GM21737 (cell line): ENCODE results near the gene PPP1R27.
"Not testable (repeated sequence)": the region's sequence is repeated elsewhere in the genome, so short reads cannot be mapped to it uniquely, and the experiment has no call there.

ENCODE experiments used
- ATAC-seq: cut with Tn5 transposase; IDR thresholded peaks from one replicate; pipeline ENCODE4 v1.9.1; 2021; ENCODE audit warnings: mild to moderate bottlenecking, moderate library complexity; ENCODE audit not compliant: unreplicated experiment

The PPP1R27 gene

GRCh38 chr17:81842725-81843504 lies 8.1 kb upstream of the PPP1R27 start:
- no peak for ATAC-seq

GRCh38 chr17:81842378-81842724 lies 7.5 kb upstream of the PPP1R27 start:
- no peak for ATAC-seq

- ATAC-seq = no peak
These were observed 7.0 kb upstream of the PPP1R27 start for GRCh38 chr17:81841866-81842265.

- ATAC-seq = no peak
These were observed 6.3 kb upstream of the PPP1R27 start for GRCh38 chr17:81840826-81841778.

- ATAC-seq = not testable (repeated sequence)
These were observed 5.2 kb upstream of the PPP1R27 start for GRCh38 chr17:81840059-81840458.

GRCh38 chr17:81839301-81839700 lies 4.5 kb upstream of the PPP1R27 start:
- ATAC-seq = no peak

GRCh38 chr17:81838753-81839255 lies 4.0 kb upstream of the PPP1R27 start:
- no peak for ATAC-seq

- ATAC-seq = no peak
These were observed 2.8 kb upstream of the PPP1R27 start for GRCh38 chr17:81837641-81838040.

GRCh38 chr17:81833921-81834830 lies 674 bp downstream of the PPP1R27 start:
- no peak for ATAC-seq

- ATAC-seq = peak; percentile 67
These were observed 1.5 kb downstream of the PPP1R27 start, which contains the start of gene MCRIP1 for GRCh38 chr17:81833160-81833920. Gene MCRIP1, minus strand, starts transcription at chr17:81833291. Its CDS starts 8,785 bp downstream, at chr17:81824506.

GRCh38 chr17:81832608-81833159 lies 2.2 kb downstream of the PPP1R27 start:
- ATAC-seq = peak; percentile 5

- peak; percentile 3 for ATAC-seq
These were observed 2.8 kb downstream of the PPP1R27 start for GRCh38 chr17:81831957-81832607.

- no peak for ATAC-seq
These were observed 3.3 kb downstream of the PPP1R27 start for GRCh38 chr17:81831563-81831956.

GRCh38 chr17:81829858-81830257 lies 5.0 kb downstream of the PPP1R27 start:
- no peak for ATAC-seq

GRCh38 chr17:81828656-81829055 lies 6.2 kb downstream of the PPP1R27 start:
- no peak for ATAC-seq

- no peak for ATAC-seq
These were observed 8.9 kb downstream of the PPP1R27 start for GRCh38 chr17:81825841-81826466.

GRCh38 chr17:81824595-81824994 lies 10.3 kb downstream of the PPP1R27 start:
- ATAC-seq = no peak

GRCh38 chr17:81823820-81824550 lies 10.9 kb downstream of the PPP1R27 start:
- no peak for ATAC-seq
